Stimulated activated CD8-positive, alpha-beta memory T cell treated with anti-CD3 and anti-CD28 coated beads, Interleukin-12 subunit alpha, Interleukin-12 subunit beta, amount 100 ng/mL, for 24 hours (primary cell): Measurements from ENCODE around the gene IDH2.
"Not testable (repeated sequence)": the region's sequence is repeated elsewhere in the genome, so short reads cannot be mapped to it uniquely, and the experiment has no call there.

Experiments
- DNase-seq: peaks from one replicate; pipeline ENCODE4 v3.0.0-alpha.2; 2020; ENCODE audit errors: extremely low read depth

Gene IDH2

DNA sequence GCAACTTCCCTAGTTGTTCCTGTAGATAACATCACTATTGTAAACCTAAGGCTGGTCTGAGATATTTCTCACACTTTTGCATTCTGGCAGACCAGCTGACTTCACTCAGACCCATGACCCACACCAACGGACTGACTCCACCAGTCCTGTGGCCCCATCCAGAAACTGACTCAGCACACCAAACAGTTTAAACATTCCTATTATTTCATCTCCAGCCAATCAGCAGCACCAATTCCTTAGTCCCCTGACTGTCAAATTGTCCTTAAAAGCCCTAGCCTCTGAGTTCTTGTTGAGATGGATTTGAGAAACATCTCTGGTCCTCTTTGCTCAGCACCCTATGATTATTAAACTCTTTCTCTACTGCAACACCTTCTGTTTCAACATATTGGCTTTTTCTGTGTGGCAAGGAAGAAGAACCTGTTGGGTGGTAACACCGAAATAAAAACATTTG lies 12.2 kb upstream of the IDH2 start:
- no peak for DNase-seq

DNA sequence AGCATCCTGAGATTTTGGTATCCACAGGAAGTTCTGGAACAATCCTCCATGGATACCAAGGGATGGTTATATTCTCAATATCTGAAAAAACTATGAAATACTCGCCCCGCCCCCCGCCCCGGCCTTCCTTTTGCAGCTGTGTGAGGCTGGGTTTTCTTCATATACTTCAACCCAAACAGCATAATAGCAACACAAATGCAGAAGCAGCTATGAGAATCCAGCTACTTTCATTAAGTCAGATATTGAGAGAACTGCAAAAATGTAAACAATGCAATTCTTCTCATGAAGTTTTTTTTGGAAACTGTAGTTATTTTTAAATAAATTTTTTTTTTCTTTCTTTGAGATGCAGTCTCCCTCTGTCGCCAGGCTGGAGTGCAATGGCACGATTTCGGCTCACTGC lies 10.9 kb upstream of the IDH2 start:
- DNase-seq: no peak

DNA sequence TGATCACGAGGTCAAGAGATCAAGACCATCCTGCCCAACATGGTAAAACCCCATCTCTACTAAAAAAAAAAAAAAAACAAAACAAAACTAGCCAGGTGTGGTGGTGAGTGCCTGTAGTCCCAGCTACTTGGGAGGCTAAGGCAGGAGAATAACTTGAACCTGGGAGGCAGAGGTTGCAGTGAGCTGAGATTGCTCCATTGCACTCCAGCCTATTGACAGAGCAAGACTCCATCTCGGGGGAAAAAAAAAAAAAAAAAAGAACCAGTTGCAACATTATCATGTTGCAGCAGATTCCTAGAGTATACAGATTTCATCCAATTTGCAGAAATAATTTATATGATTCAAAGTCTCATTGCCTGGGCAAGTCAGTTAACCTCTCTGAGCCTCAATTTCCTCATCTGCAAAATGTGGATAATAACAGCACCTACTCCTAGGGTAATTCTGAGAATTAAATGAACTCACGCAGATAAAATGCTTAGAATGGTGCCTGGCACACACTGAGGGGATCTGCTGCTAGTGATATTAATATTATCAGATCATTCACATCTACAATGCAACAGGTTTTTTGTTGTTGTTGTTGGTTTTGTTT lies 7.0 kb upstream of the IDH2 start:
- DNase-seq: not testable (repeated sequence)

DNA sequence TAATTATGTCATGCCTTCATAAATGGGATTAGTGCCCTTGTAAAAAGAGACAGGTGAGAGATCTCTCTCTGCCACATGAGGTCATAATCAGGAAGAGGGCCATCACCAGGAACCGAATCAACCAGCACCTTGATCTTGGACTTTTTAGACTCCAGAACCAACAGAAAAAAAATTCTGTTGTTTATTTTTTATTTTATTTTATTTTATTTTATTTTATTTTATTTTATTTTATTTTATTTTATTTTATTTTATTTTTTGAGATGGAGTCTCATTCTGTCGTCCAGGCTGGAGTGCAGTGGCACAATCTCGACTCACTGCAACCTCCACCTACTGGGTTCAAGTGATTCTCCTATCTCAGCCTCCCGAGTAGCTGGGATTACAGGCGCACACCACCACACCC lies 5.8 kb upstream of the IDH2 start:
- not testable (repeated sequence) for DNase-seq

DNA sequence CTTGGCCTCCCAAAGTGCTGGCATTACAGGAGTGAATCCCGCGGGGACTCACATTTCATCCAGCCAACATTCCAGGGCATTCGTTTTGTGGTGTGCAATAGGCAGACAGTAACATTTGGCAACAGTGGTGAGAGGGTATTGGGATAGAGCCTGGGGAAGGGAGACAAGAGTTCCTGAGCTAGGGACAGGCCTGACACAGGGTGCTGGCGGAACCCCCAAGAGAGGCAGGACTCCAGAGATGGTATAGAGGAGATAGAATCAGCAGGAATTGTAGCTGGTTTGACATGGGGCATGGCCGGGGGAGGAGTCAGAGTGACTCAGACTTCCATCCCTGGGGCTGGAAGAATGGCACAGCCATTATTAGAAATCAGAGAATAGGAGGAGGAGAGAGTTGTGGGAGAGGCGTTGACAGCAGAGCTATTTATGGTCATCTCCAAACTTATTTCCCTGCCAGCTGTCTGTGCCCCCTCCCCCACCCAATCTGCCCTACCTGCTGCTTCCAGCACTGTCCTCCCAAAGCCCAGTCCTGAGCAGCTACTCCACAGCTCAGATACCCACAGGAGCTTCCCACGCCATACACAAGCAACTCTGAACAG lies 4.4 kb upstream of the IDH2 start:
- no peak for DNase-seq

DNA sequence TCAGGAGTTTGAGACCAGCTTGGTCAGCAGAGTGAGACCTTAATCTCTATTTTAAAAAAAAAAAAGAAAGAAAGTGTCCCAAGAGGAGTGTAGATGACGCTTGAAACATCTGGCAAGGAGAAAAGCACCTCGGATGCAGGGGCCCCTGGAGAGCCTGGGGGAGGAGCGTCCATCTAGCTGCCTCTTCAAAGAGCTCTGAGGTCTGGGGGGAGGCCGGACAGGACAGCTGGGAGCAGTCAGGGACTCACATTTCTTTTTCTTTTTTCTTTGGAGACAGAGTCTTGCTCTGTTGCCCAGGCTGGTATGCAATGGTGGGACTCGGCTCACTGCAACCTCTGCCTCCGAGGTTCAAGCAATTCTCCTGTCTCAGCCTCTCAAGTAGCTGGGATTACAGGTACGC lies 3.3 kb upstream of the IDH2 start:
- DNase-seq: no peak

DNA sequence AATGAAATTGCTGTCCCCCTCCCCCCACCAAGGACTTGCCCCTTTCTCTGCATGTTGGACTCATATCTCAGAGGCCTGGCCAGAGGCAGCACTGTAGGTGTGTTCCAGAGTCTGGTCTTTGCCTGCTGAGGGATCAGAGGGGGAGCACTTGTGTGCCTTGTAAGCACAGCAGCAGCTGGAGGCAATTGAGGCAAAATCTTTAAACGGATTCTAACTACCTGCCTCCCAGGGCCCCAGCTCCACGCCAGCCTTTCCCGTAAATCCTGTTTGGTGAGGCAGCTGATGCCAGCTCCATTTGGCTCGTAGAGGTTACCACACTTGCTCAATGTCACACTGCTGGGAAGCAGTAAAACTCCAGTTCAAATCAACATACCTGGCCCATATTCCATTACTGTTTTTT lies 2.3 kb upstream of the IDH2 start:
- no peak for DNase-seq

DNA sequence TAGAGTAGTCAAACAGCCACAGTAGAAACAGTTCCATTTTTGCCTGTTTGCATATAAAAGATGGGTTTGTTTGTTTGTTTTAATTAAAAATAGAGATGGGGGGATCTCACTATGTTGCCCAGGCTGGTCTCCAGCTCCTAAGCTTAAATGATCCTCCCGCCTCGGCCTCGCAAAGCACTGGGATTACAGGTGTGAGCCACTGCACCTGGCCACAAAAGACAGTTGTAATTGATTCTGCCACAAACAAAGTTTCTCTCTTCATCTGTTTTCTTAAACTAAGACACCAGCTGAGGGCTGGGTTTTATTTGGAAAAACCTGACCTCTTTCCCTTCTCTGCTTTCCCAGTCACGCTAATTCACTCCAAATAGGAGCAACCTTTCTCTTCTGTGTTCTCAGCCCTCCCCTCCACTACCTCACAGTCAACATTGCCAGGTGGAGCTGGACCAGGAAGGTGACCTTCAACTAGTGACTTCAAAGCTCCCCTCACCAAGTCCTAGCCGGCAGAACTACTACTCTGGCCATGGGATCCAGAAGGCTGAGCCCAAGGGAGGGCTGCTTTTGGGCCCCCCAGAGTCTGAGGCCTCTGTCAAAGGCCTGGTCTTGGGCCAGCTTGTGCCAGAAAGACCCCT lies 1.5 kb upstream of the IDH2 start:
- no peak for DNase-seq

DNA sequence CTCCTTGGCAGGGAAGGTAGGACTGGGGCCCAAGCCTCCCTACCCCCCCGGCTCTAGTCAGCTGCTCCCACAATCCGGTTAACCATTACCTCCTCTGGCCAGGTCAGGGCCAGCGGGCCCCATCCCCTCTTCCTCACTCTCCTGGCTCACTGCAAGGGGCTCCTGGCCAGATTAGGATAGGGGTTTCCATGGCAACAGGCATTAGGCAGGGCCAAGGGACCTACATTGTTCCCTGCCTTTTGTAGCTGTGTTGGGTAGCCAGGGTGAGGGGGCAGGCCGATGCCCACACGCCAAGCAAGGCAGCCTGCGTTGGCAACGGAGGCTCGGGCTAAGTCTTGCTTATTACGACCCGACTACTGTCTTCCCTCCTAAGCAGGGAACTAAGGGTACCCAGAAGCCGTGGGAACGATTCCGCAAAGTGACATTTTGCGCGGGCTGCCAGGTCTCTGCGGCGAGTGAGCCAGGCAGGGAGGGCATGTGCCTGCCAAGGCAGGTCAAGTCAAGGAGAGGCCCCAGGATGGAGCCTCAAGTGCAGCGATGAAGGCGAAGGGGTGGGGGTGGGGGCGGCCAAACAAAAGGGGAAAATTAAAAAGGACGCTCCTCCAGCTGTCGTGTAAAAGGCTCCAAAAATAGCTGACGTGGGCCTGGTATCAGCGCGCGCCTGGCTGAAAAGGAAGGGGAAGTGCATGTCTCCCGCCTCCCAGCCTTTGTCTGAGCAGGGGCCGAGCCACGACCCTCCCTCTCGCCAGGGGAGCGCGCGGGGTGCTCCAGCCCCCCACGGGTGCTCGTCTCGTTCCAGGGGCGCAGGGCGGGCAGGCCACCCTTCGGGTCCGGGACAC lies 919 bp downstream of the IDH2 start:
- no peak for DNase-seq

DNA sequence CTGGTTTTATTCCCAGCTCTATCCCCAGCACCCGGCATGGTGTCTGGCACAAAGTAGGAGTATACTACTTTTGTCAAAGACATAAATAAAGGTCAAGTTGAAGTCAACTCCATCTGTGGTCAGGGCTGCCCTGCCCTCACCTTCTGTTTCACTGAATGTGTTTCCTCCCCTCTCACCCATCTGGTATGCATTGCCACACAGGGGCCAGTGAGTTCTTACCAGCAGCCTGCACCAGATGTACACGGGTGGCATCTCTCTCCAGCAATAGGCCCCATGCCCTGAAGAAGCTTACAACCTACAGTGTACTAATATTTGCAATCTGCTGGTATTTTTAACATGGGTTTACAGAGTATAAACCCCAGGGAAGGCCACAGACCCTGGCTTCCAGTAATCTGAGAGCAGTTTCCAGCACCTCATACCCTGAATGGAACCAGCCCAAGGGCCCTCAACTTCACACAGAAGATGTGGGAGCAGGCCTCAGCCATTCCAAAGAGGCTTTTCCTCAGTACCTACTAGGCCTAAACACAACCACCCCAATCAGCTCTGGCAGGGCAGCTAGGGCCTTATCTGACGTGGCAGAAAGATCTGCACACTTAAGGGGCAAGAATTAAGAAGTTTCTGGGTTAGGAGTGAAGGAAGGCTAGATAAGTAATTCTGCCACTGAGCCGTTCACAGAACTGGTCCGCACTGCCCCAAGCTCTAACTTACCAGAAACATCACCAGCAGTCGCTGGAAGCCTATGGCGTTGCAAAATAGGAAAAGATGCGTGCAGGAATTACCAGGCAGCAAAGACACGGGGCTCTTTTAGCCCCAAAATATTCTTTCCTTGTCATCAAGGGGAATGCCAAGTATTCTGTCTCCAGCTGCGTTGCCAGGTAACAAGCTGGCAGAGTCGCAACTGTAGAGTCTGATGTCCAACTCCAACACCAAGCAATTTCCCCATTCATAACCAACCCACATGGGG lies 2.1 kb downstream of the IDH2 start:
- DNase-seq: no peak

DNA sequence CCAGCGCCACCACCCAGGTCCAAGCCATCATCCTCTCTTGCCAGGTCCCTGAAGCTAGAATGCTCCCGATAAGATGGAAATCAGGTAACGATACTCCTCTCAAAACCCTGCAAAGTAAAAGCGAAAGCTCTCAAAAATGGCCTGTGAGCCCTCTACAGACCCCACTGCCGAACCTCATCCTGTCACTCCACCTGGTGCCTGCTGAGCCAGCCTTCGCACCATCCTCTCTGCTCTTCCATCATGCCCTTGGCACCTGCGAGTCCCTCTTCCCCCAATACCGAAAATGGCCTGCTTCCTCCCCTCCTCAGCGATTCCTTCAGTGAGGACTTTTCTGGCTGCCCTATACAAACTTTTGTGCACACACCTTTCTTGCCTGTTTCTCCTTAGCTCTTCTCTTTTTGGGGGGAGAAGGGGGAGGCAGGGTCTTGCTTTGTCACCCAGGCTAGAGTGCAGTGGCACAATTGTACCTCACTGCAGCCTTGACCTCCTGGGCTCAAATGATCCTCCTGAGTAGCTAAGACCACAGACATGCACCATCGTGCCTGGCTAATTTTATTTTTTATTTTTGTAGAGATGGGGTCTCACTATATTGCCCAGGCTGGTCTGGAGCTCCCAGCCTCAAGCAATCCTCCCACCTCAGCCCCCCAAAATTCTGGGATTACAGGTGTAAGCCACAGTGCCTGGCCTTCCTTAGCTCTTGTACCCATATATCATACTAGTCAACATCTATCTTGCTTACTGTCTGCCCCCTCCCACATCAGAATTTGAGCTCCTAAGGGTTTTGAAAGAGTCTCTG lies 3.0 kb downstream of the IDH2 start:
- no peak for DNase-seq

DNA sequence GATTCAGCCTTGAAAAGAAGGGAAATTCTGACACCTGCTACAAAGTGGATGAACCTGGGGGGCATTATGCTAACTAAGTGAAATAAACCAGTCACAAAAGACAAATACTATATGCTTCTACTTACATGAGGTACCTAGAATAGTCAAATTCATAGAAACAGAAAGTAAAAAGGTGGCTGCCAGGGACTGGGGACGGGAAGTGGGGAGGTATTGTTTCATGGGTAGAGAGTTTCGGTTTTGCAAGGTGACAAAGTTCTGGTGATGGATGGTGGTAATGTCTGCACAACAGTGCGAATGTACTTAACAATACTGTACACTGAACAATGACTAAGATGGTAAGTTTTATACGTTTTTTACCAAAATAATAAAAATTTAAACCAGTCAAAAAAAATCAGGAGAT lies 4.8 kb downstream of the IDH2 start:
- DNase-seq: peak; percentile 34

DNA sequence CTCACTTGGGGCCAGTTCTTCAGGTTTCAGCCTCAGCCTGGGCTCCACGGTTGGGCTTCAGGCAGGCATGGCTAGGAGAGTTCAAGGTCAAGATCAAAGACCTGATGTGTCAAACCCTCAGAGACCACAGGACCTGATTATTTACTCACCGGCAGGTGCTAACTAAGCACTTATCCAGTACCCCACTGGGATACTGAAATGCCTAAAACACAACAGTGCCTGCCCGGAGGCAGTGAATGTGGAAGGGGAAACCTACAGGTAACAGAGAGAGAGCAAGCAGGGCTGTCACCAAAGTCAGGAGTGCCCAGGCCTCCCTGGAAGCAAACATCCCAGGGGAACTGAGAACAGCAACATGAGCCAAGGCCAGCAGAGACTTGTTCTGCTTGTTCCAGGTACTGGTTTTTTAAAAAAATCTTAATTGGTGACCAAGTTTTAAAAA lies 6.7 kb downstream of the IDH2 start:
- no peak for DNase-seq

DNA sequence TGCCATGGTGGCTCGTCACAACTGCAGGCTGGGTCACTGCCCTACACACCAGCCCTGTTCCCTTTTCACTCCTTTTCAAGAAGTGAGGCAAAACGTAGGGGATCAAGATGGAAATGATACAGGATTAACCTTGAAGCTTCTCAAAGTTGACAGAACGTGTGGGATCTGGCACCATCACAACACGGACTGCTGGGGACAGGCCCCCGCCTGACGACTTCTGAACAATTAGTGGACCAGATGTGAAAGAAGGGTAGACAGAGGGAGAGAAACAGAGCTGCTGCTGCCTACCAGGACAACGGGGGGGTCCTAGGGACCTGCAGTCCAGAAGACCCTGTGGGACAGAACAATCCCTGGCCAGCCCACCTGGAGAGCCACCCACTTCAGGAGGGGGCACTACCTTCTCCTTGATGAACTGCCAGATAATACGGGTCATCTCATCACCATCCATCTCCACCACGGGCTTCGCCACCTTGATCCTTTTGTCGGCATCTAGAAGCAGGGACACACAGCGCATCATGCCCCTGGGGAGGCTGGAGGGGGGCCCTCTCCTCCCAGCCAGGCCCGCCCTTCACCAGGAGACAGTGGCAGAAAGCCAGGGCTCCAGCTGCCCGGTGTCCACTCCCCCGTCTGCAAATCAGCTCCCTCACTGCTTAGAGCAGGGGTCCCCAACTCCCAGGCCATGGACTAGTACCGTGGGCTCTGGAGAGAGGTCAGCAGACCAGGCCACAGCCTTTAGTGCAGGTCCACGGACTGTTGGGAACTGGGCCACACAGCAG lies 10.9 kb downstream of the IDH2 start:
- no peak for DNase-seq

DNA sequence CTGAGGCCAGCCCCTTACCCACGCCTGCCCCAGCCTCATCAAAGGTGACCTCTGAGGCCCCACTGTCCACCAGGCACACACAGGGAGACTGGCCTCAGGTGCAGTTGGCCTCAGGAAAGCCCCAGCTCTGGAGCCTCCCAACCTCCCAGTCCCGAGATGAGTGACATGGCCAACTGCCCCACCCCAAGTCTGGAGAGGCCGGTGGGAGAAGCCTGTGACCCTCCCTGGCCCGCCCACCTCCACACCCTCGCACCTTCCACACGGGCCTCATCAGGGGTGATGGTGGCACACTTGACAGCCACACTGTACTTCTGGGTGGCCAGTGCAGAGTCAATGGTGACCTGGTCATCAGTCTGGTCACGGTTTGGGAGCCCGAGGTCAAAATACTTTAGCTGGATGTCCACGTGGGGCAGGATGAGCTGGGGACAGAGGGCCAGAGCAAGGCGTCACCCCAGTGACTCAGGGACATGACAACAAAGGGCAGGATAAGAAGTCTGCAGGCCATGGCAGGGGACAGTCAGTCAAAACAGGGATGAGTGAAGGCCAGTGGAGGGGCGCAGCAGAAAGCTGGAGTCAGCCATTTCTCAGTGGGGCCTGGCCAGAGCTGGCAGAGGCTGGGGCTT lies 11.9 kb downstream of the IDH2 start:
- DNase-seq: no peak

DNA sequence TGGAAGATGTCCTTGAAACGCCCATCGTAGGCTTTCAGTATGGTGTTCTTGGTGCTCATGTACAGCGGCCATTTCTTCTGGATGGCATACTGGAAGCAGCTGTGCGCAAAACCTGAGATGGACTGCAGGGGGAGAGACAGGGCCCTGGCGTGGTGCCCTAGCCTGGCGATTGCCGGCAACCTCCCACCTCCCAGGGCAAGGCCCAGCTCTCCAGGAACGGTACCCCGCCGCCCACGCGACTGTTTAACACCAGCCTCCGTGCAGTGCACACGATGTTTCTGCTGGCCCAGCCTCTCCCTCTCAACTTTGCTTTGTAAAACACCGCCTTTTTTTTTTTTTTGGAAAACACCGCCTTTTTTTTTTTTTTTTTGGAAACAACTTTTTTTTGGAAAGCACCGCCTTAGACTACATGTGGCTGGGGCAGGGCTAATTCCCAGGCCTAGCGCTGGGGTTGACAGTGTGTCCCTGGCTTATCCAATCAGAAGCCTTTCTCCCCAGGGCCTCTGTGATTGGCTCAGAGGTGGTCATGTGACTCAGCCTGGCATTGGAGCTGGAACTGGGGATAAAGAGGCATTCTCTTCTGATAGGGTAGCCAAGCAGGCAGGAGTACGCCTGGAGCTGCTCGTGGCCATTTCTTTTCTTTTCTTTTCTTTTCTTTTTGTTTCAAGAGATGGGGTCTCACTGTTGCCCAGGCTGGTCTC lies 14.7 kb downstream of the IDH2 start:
- DNase-seq: no peak

DNA sequence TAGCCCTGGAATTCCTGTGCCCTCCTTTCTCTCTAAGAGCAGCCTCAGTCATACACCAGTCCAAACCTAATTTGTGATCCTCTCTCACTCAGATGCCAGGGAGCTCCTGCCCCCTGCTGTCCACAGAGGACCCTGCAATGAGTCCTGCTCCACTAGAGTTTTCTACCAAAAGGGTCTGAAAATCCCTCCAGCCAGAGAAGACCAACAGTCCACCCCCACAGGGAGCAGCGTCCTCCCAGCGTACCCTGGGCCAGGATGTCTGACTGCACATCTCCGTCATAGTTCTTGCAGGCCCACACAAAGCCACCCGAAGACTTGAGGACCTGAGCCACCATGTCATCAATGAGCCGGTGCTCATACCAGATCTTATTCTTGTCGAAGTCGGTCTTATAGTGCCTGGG lies 15.4 kb downstream of the IDH2 start:
- no peak for DNase-seq

DNA sequence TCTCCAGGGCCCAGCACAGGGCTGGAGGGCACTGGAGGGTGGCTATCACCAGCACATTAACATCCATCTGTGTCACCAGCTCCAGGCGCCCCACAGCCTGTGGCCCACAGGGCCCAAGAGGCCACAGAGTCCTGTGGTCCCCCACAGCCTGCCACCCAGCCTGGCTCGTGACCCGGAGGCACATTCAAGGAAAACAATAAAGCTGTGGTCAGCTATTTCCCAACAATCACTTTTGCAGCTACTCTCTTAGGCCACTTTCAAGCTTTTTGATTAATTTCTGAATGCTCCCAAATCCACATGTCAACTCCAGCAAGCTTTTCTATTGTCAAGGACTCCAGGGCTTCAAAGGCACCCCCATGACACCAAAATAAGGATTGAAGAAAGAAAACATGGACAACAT lies 16.7 kb downstream of the IDH2 start:
- DNase-seq: no peak
